Stimulated activated naive CD8-positive, alpha-beta T cell treated with anti-CD3 and anti-CD28 coated beads, Interleukin-15, Interleukin-2, amounts not matched to agents 100 ng/mL and 50 ng/mL, for 24 hours (primary cell): ENCODE data around the gene IFNG-AS1.

Source experiments
- H3K27ac Mint-ChIP-seq: one replicate; pipeline ENCODE4 v1.8.0; 2021; ENCODE audit warnings: mild to moderate bottlenecking, mixed read lengths
- H3K27me3 Mint-ChIP-seq: one replicate; pipeline ENCODE4 v1.8.0; 2021; ENCODE audit warnings: mixed read lengths
- H3K36me3 Mint-ChIP-seq: one replicate; pipeline ENCODE4 v1.8.0; 2021; ENCODE audit warnings: low read depth, mixed read lengths
- H3K4me1 Mint-ChIP-seq: one replicate; pipeline ENCODE4 v1.8.0; 2021; ENCODE audit warnings: low read depth, mixed read lengths
- H3K4me3 Mint-ChIP-seq: one replicate; pipeline ENCODE4 v1.8.0; 2021; ENCODE audit warnings: mild to moderate bottlenecking, mixed read lengths
- H3K9me3 Mint-ChIP-seq: one replicate; pipeline ENCODE4 v1.8.0; 2021; ENCODE audit warnings: mixed read lengths

Gene IFNG-AS1

GRCh38 chr12:67989184-67989920, at the start of gene IFNG-AS1:
IFNG-AS1 (plus strand) TSS chr12:67989447.
- H3K27me3 Mint-ChIP-seq = no peaks in the 10 kb centered on the region
- peak within 1 kb of the TSS; percentile 53 for H3K4me3 Mint-ChIP-seq
- peak within 1 kb of the TSS; percentile 71 for H3K27ac Mint-ChIP-seq
- peaks cover 7% of the 10 kb centered on the region for H3K9me3 Mint-ChIP-seq
- H3K36me3 Mint-ChIP-seq = no peaks in the 10 kb centered on the region
- peaks cover 49% of the 10 kb centered on the region for H3K4me1 Mint-ChIP-seq

DNA sequence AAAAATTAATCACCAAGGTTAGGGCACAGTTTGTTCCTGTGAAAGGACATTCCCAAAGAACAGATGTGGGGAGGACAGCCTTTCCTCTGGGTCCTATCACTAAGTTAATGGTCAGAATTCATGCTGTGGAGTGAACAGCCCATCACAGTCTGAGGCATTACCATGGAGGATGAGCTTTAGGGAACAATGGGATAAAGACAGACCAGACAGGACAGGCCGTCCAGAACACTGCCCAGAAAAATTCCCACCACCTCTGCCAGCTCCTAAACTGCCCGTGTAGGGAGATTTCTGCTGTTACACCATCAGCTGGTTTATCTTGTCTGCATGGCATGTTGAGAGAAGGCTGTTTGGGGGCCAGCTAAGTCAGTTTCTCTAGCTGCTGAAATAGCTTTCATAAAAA, 49.6 kb upstream of the IFNG-AS1 start:
- peaks cover 3% of the 10 kb centered on the region for H3K27me3 Mint-ChIP-seq
- no peaks in the 10 kb centered on the region for H3K36me3 Mint-ChIP-seq
- no peak overlapping the region for H3K27ac Mint-ChIP-seq
- H3K9me3 Mint-ChIP-seq = no peaks in the 10 kb centered on the region
- H3K4me1 Mint-ChIP-seq = no peaks in the 10 kb centered on the region
- H3K4me3 Mint-ChIP-seq = no peak overlapping the region

- H3K27me3 Mint-ChIP-seq = peaks cover 3% of the 10 kb centered on the region
- H3K36me3 Mint-ChIP-seq = no peaks in the 10 kb centered on the region
- H3K4me1 Mint-ChIP-seq = no peaks in the 10 kb centered on the region
- no peak overlapping the region for H3K4me3 Mint-ChIP-seq
- H3K27ac Mint-ChIP-seq = no peak overlapping the region
- H3K9me3 Mint-ChIP-seq = no peaks in the 10 kb centered on the region
Measured at GRCh38 chr12:67940780-67941243, 48.4 kb upstream of the IFNG-AS1 start.

DNA sequence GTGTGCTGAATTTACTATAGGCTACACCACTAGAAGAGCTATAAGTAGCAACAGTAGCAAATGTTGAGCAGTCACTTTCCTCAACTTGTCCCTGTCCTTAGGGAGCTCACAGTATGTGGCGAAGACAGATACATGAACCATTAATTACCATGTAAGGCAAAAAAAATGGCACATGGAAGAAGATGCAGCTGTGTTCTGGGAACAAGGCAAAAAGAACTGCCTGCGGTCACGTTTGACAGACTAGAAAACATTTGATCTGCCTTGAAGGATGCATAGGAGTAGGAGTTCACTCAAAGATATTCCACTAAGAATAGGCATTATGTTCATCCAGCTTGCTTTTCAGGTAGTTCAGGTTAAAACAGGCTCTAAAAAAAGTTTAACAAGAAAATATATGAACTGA, 46.5 kb upstream of the IFNG-AS1 start:
- no peaks in the 10 kb centered on the region for H3K4me1 Mint-ChIP-seq
- peaks cover 3% of the 10 kb centered on the region for H3K27me3 Mint-ChIP-seq
- H3K9me3 Mint-ChIP-seq = no peaks in the 10 kb centered on the region
- H3K4me3 Mint-ChIP-seq = no peak overlapping the region
- no peaks in the 10 kb centered on the region for H3K36me3 Mint-ChIP-seq
- H3K27ac Mint-ChIP-seq = no peak overlapping the region

DNA sequence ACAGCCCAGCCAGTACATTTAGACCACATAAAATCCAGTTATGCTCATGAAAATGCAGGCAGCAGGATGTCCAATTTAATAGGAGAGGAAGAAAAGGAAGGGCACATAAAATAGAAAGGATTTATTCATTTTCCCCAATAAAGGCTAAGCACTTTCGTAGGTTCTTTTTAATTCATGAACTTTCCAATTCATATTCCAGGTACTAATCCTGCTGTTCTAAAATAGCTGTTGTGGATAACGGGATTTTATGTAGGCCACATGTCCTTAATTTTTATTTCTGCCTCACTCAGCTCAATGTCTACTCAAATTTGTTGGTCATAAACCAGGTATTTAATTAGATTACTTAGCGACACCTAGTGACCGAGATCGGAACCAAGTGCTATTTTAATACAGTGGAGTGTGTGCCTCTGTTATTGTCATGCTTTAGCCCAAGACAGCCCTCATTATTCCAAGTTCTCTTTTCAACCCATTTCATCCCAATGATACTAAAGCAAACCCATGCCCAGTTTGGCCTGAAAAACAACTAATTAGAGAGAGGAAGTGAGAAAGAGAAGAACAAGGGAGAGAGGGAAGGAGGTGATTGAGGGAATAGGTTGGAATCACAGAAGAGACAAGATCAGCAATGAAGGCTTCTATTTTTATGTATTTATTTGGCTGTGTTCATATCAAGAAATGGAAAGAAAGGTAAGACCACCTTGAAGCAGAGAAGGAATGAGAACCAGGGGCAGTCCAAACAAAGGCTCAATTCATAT, 45.9 kb upstream of the IFNG-AS1 start:
- Mint-ChIP-seq H3K4me3 (no peak overlapping the region), H3K9me3 (no peaks in the 10 kb centered on the region), H3K36me3 (no peaks in the 10 kb centered on the region), H3K27ac (no peak overlapping the region), H3K4me1 (no peaks in the 10 kb centered on the region), H3K27me3 (peaks cover under 1% of the 10 kb centered on the region)

- Mint-ChIP-seq H3K27ac (no peak overlapping the region), H3K36me3 (no peaks in the 10 kb centered on the region), H3K9me3 (no peaks in the 10 kb centered on the region), H3K4me1 (no peaks in the 10 kb centered on the region), H3K4me3 (no peak overlapping the region), H3K27me3 (no peaks in the 10 kb centered on the region)
Measured at GRCh38 chr12:67944093-67944492, 45.2 kb upstream of the IFNG-AS1 start.

DNA sequence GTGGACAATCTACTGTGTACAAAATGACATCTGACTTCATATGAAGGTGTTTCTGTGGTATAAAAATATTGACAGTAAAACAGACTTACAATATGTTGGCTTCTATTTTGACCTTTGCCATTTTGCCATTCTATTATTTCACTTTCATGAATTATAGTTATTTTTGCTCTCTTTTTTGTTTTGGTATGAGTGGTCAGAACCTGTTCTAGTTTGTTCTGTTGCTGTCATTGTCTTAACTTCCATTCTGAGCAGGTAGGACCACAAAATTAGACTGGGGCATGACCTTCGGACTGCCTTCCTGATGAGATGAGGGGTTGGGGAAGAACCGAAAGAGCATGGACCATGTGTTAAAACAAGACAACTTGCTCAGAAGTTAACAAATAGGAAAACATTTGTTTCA, 36.5 kb upstream of the IFNG-AS1 start:
- Mint-ChIP-seq H3K27ac (no peak overlapping the region), H3K36me3 (no peaks in the 10 kb centered on the region), H3K4me1 (no peaks in the 10 kb centered on the region), H3K9me3 (no peaks in the 10 kb centered on the region), H3K4me3 (no peak overlapping the region), H3K27me3 (no peaks in the 10 kb centered on the region)

DNA sequence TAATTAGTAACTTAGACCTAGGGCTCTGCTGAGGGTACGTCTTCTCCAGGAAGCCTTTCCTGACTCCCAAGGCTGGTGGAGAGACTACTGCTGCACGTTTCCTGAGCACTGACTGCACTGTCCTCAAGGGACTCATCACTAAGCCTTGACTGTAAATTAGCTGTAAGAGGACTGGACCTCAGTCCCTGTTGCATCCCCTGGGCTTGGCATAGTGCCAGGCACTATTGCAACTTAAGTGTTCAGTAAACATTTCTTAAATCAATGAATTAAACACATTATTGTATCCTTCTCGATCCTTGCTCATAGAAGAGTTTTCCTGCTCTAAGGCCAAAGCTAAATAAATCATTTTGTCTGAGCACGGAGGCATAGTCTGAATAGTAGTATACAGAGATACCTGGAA, 31.9 kb upstream of the IFNG-AS1 start:
- H3K27ac Mint-ChIP-seq = no peak overlapping the region
- no peaks in the 10 kb centered on the region for H3K4me1 Mint-ChIP-seq
- H3K9me3 Mint-ChIP-seq = no peaks in the 10 kb centered on the region
- no peaks in the 10 kb centered on the region for H3K27me3 Mint-ChIP-seq
- H3K36me3 Mint-ChIP-seq = no peaks in the 10 kb centered on the region
- no peak overlapping the region for H3K4me3 Mint-ChIP-seq

GRCh38 chr12:67958187-67958586, 31.1 kb upstream of the IFNG-AS1 start:
- Mint-ChIP-seq H3K9me3 (no peaks in the 10 kb centered on the region), H3K36me3 (no peaks in the 10 kb centered on the region), H3K27ac (no peak overlapping the region), H3K4me1 (no peaks in the 10 kb centered on the region), H3K4me3 (no peak overlapping the region), H3K27me3 (no peaks in the 10 kb centered on the region)

DNA sequence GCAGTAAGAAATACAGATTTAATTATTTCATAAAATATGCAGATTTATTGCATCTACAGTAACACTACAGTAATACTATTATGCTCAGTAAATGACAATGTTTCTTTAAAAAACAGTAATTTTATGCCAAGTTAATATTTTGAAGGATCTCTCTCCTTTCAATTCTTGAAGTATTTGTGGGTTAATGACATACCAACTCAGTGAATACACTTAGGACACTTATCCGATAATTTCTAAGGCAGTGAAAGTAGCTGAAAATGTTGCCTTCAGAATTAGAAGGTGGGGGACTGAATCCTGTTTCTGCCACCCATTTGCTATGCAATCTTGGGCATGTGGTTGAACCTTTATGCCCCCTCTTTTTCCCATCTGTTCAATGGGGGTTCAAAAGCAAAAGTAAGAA, 24.8 kb upstream of the IFNG-AS1 start:
- peaks cover 4% of the 10 kb centered on the region for H3K27me3 Mint-ChIP-seq
- no peak overlapping the region for H3K4me3 Mint-ChIP-seq
- no peaks in the 10 kb centered on the region for H3K9me3 Mint-ChIP-seq
- H3K4me1 Mint-ChIP-seq = peaks cover 6% of the 10 kb centered on the region
- H3K27ac Mint-ChIP-seq = no peak overlapping the region
- H3K36me3 Mint-ChIP-seq = no peaks in the 10 kb centered on the region

DNA sequence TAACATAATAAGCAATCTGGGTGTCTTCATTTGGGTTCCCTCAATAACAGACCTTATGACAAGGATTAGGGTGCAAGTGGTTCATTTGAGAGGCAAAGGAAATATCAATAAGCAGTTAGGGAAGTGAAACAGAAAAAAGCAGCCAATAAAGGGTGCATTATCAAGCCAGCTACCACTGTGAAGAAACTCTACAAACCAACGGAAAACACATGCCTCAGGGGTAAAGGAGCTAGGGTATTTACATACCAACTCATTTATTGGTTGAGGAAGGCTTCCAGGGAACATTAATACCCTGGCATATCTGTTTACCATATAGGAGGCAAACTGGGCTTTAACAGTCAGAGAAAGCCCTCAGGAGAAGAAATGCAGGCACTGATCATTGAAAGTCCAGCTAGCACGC, 22.7 kb upstream of the IFNG-AS1 start:
- Mint-ChIP-seq H3K4me1 (peaks cover 6% of the 10 kb centered on the region), H3K36me3 (no peaks in the 10 kb centered on the region), H3K4me3 (no peak overlapping the region), H3K27me3 (peaks cover 4% of the 10 kb centered on the region), H3K9me3 (no peaks in the 10 kb centered on the region), H3K27ac (no peak overlapping the region)

DNA sequence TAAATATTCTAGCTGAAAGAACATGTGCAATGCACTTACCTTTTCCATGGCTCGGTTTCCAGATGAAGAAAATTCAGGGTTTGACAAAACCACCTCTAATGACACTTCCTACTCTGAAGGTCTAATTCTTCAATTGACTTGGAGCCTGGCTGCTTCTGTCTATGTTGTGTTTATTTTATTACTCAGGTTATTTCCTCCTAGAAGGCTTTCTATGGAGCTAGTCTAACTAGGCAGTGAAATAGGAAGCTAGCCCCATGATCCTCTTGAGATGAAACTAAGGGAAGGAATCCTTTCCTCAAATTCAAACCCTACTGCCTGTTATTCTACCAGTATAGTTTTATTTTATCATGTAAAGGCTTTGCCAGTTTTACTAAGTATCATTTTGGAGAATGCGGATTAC, 20.9 kb upstream of the IFNG-AS1 start:
- Mint-ChIP-seq H3K27ac (no peak overlapping the region), H3K4me3 (no peak overlapping the region), H3K27me3 (peaks cover 4% of the 10 kb centered on the region), H3K4me1 (peaks cover 6% of the 10 kb centered on the region), H3K36me3 (no peaks in the 10 kb centered on the region), H3K9me3 (no peaks in the 10 kb centered on the region)

DNA sequence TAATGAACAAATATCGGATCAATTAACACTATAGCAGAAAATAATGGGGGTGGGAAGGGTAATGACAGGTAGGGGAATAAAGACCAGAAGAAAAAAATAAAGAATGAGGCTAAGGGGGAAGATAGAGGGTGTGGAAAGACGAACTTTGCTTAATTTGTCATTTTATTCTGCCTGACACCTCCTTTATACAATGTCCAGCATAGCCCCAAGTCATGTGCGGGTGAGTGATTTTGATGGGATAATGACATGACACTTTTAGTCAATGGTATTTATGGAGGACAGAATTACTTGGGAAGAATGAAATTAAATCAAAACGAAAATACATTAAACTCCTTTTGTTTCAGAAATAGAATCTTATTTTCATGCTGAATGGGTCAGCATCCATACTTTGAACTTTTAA, 20.5 kb upstream of the IFNG-AS1 start:
- H3K9me3 Mint-ChIP-seq = no peaks in the 10 kb centered on the region
- no peaks in the 10 kb centered on the region for H3K36me3 Mint-ChIP-seq
- H3K4me3 Mint-ChIP-seq = no peak overlapping the region
- H3K27me3 Mint-ChIP-seq = peaks cover 4% of the 10 kb centered on the region
- peaks cover 6% of the 10 kb centered on the region for H3K4me1 Mint-ChIP-seq
- no peak overlapping the region for H3K27ac Mint-ChIP-seq

DNA sequence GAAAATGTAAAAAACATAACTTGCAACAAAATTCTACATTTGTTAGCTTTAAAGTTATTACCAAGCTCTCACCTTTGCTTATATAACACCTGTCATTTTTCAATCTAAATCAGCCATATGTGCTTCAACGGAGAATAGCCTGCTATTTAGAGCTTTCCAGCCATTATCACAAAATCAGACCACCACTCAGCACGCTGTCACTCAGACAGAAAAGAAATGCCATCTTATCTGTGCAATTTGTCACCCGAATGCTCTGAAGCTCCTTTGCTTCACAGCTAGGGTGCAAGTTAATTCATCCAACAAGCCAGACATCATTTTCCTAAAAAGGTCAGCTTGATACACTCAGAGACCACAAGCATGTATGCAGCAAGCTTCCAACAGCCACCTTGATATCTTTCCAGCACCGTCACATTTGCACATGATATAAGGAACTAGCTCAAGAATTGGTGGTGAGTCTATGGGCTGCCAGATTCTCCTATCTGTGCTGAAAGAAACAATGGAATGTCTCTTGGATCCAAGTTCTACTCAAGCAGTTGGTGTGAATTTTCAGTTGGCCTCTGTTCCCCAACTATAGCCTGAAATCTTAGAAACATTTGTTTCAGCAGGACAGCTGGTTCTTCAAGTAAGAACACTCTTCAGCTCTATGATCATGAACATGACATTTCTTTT, 20.0 kb upstream of the IFNG-AS1 start:
- peaks cover 4% of the 10 kb centered on the region for H3K27me3 Mint-ChIP-seq
- H3K9me3 Mint-ChIP-seq = no peaks in the 10 kb centered on the region
- no peaks in the 10 kb centered on the region for H3K36me3 Mint-ChIP-seq
- H3K4me1 Mint-ChIP-seq = peaks cover 6% of the 10 kb centered on the region
- H3K27ac Mint-ChIP-seq = no peak overlapping the region
- no peak overlapping the region for H3K4me3 Mint-ChIP-seq

DNA sequence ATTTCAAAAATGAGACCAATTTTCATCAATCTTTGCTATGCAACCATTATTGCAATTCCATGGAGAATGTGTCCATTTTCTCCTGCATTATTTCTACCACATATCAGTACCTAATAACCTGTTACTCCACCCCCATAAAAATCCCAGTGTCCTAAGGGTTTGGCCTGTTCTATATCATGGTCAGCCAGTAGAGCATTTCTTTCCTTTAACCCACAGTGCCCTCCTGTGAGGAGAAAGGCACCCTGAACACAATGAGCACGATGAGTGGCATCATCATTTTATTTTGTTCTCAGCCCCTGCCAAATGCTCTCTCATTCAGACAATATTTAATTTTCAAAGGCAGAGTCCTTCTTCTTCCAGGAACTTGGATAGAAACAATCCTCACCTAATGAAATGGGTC, 11.6 kb upstream of the IFNG-AS1 start:
- Mint-ChIP-seq H3K4me1 (peaks cover 9% of the 10 kb centered on the region), H3K27ac (no peak overlapping the region), H3K36me3 (no peaks in the 10 kb centered on the region), H3K4me3 (no peak overlapping the region), H3K9me3 (peaks cover 6% of the 10 kb centered on the region), H3K27me3 (peaks cover 10% of the 10 kb centered on the region)
